ENCODE results near the gene SCRN1.

- no peak for TF ChIP-seq EZH2 (conservative IDR thresholded peaks at IDR 0.05; ENCODE audit: low read depth, low read length)
- no peak for TF ChIP-seq ZSCAN30 (CRISPR knock-in tag; IDR thresholded peaks at IDR 0.05)
- TF ChIP-seq ELK4 (CRISPR knock-in tag; IDR thresholded peaks at IDR 0.05; ENCODE audit: borderline replicate concordance), result no peak
- TF ChIP-seq ZNF770 (CRISPR knock-in tag; IDR thresholded peaks at IDR 0.05), result no peak
Measured at GRCh38 chr7:29889288-29889687, 100.3 kb downstream of the SCRN1 start.

Data from HepG2 (cell line).